GM13976 (cell line): ENCODE results near the gene HOXC6.
"Not testable (repeated sequence)": the region's sequence is repeated elsewhere in the genome, so short reads cannot be mapped to it uniquely, and the experiment has no call there.

Experiments used
- DNase-seq: peaks from one replicate; pipeline ENCODE4 v3.0.0; 2012; ENCODE audit warnings: low spot score
- CTCF ChIP-seq: IDR thresholded peaks from 2 replicates; pipeline ENCODE4 v1.5.1; 2012; ENCODE audit warnings: borderline replicate concordance, mild to moderate bottlenecking; ENCODE audit not compliant: insufficient read depth; ENCODE audit errors: extremely low read depth, missing control alignments, control extremely low read depth
- in situ Hi-C: fragments of 300-500 bp; cut with MboI; formaldehyde crosslinking; loops from one replicate; pipeline ENCODE4 v1.12.0; 2022; ENCODE audit warnings: low sequenced_read_pairs, mixed read lengths, inconsistent platforms; ENCODE audit not compliant: unreplicated experiment

The HOXC6 gene

GRCh38 chr12:54038871-54039414 is 10.7 kb downstream of the HOXC6 start:
- in situ Hi-C loops = no loop called here
- DNase-seq = no peak
- TF ChIP-seq CTCF = no peak

- TF ChIP-seq CTCF = no peak
- in situ Hi-C loops = no loop called here
- DNase-seq = no peak
These were observed 11.3 kb downstream of the HOXC6 start for GRCh38 chr12:54039417-54040147.

- DNase-seq = peak; percentile 58
- no peak for TF ChIP-seq CTCF
- in situ Hi-C loops = no loop called here
These were observed 11.9 kb downstream of the HOXC6 start for GRCh38 chr12:54040148-54040494.

- DNase-seq = no peak
- TF ChIP-seq CTCF = no peak
- in situ Hi-C loops = no loop called here
These were observed 12.4 kb downstream of the HOXC6 start for GRCh38 chr12:54040648-54041047.

- TF ChIP-seq CTCF = no peak
- in situ Hi-C loops = no loop called here
- DNase-seq = no peak
These were observed 13.0 kb downstream of the HOXC6 start for GRCh38 chr12:54041097-54041690.

GRCh38 chr12:54042033-54042432 is 13.8 kb downstream of the HOXC6 start:
- DNase-seq, in situ Hi-C loops: not testable (repeated sequence)
